Ishikawa (cell line): ENCODE measurements around the gene AGFG1.
A peak's percentile ranks its signal among the peaks of the same experiment; 100 is the strongest.

ENCODE experiments used
- CEBPB ChIP-seq: IDR thresholded peaks from 2 replicates; pipeline ENCODE4 v1.6.1; 2012
- CREB1 ChIP-seq: IDR thresholded peaks from 2 replicates; pipeline ENCODE4 v1.6.1; 2012; ENCODE audit warnings: low read depth
- EGR1 ChIP-seq: IDR thresholded peaks from 2 replicates; pipeline ENCODE4 v1.6.1; 2012
- EP300 ChIP-seq: IDR thresholded peaks from 2 replicates; pipeline ENCODE4 v1.6.1; 2012; ENCODE audit warnings: borderline replicate concordance
- FOXM1 ChIP-seq: IDR thresholded peaks from 2 replicates; pipeline ENCODE4 v1.6.1; 2012; ENCODE audit warnings: low read depth, borderline replicate concordance
- MAX ChIP-seq: IDR thresholded peaks from 2 replicates; pipeline ENCODE4 v1.6.1; 2012
- NFIC ChIP-seq: IDR thresholded peaks from 2 replicates; pipeline ENCODE4 v1.6.1; 2012
- RAD21 ChIP-seq: IDR thresholded peaks from 2 replicates; pipeline ENCODE4 v1.6.1; 2012; ENCODE audit warnings: low read depth
- TAF1 ChIP-seq: IDR thresholded peaks from 2 replicates; pipeline ENCODE4 v1.6.1; 2012; ENCODE audit warnings: low read depth, mild to moderate bottlenecking
- TCF12 ChIP-seq: IDR thresholded peaks from 2 replicates; pipeline ENCODE4 v1.6.1; 2012; ENCODE audit warnings: low read depth
- TEAD4 ChIP-seq: IDR thresholded peaks from 2 replicates; pipeline ENCODE4 v1.6.1; 2012
- USF1 ChIP-seq: IDR thresholded peaks from 2 replicates; pipeline ENCODE4 v1.6.1; 2012
- YY1 ChIP-seq: IDR thresholded peaks from 2 replicates; pipeline ENCODE4 v1.6.1; 2012; ENCODE audit warnings: low read depth
- ZBTB7A ChIP-seq: IDR thresholded peaks from 2 replicates; pipeline ENCODE4 v1.6.1; 2012; ENCODE audit warnings: low read depth
- TF ChIP-seq, protein P1 (sequence below): IDR thresholded peaks from 2 replicates; pipeline ENCODE4 v1.6.1; 2012; ENCODE audit warnings: low read depth, mild to moderate bottlenecking

Gene AGFG1

DNA sequence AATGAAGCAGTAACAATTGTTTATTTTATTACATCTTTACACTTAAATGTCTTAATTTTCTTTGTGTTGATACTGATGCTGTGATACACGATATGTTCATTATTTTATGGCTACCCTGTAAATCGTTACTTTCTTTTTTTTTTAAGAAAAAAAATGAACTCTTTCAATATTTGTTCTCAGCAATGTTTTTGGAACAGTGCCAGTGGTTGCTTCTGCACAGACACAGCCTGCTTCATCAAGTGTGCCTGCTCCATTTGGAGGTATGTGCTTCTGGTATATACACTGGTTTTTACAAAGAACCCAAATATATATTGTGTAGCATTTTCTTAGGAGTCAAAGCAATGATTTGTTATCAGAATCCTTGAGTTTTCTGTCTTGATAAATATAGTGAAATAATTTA lies 64.5 kb downstream of the AGFG1 start:
- TF ChIP-seq MAX (no peak), NFIC (peak; percentile 25; the same call in 1 of the 2 replicates)

DNA sequence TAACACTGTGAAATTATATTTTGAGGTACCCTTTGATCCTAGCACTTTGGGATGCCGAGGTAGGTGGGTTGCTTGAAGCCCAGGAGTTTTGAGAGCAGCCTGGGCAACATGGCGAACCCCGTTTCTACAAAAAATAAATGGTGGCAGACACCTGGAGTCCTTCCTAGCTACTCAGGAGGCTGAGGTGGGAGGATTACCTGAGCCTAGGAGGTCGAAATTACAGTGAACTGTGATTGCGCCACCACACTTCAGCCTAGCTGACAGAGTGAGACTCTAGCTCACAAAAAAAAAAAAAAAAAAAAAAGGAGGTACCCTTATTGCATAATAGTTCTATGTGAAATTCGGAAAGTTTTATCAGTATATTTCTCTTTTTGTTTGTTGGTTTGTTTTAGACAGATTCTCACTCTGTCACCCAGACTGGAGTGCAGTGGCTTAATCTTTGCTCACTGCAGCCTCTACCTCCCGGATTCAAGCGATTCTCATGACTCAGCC lies 67.6 kb downstream of the AGFG1 start:
- TF ChIP-seq CEBPB (0 out of 2 replicates have a peak, but pooled peaks have one; percentile 8), YY1 (no peak), TCF12 (no peak), ZBTB7A (no peak)

GRCh38 chr2:227545990-227546389 lies 74.0 kb downstream of the AGFG1 start:
- TF ChIP-seq MAX (no peak), ZBTB7A (no peak)

DNA sequence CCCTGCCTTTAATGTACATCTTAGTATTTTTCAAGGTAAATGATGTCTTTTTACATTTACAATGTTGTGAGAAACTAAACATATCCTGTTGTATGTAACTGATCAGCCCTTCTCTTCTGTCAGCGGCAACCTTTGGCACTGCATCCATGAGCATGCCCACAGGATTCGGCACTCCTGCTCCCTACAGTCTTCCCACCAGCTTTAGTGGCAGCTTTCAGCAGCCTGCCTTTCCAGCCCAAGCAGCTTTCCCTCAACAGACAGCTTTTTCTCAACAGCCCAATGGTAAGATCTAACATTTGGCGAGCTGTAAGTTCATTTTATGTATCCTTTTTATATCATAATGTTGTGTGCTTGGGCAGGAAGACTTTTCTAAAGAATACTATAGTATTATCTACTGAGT lies 79.9 kb downstream of the AGFG1 start:
- TF ChIP-seq CREB1 (no peak), USF1 (no peak), EP300 (no peak), FOXM1 (no peak), TAF1 (no peak), TEAD4 (no peak), CEBPB (no peak), YY1 (no peak), MAX (no peak), NFIC (no peak), EGR1 (no peak), RAD21 (no peak), ZBTB7A (no peak), TCF12 (no peak)
- TF ChIP-seq, protein P1, sequence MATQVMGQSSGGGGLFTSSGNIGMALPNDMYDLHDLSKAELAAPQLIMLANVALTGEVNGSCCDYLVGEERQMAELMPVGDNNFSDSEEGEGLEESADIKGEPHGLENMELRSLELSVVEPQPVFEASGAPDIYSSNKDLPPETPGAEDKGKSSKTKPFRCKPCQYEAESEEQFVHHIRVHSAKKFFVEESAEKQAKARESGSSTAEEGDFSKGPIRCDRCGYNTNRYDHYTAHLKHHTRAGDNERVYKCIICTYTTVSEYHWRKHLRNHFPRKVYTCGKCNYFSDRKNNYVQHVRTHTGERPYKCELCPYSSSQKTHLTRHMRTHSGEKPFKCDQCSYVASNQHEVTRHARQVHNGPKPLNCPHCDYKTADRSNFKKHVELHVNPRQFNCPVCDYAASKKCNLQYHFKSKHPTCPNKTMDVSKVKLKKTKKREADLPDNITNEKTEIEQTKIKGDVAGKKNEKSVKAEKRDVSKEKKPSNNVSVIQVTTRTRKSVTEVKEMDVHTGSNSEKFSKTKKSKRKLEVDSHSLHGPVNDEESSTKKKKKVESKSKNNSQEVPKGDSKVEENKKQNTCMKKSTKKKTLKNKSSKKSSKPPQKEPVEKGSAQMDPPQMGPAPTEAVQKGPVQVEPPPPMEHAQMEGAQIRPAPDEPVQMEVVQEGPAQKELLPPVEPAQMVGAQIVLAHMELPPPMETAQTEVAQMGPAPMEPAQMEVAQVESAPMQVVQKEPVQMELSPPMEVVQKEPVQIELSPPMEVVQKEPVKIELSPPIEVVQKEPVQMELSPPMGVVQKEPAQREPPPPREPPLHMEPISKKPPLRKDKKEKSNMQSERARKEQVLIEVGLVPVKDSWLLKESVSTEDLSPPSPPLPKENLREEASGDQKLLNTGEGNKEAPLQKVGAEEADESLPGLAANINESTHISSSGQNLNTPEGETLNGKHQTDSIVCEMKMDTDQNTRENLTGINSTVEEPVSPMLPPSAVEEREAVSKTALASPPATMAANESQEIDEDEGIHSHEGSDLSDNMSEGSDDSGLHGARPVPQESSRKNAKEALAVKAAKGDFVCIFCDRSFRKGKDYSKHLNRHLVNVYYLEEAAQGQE = no peak

DNA sequence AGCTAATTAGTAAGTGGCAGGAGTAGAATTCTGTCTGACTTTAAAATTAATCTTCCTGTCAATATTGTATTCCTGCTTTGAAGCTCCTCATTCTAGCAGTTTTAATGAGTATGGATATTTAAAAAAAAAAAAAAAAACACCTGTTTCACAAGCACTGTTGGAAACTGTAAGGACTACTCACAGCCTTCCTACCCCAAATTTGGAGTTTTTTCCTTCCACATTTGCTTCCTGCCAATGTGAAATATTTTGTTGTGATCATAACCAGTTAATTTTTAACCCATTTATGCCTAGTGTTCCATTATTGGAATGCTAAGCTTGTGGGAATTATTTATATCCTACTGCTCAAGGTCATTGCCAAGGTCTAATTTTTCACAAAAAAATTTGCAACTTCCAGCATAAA lies 90.6 kb downstream of the AGFG1 start:
- TF ChIP-seq CREB1 (no peak), USF1 (no peak), EGR1 (no peak), FOXM1 (no peak), CEBPB (no peak)
- TF ChIP-seq, protein P1 = no peak

DNA sequence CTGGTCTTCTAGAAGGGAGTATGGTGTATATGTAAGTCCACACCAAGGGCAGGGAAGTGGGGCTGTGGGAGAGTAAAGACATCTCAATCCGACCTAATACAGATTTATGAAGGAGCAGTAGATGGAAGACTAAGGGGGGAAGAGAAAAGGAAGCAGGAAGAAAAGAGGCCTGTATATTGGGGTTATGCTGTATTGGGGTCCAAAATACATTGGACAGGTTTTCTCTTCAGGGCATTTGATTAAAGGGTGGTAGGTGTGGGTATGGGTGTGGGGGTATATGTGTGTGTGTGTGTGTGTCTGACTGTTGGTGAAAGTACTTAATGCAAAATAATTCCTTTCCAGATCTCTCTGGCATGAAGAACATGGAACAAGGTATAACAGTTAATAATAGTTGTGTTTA lies 93.1 kb downstream of the AGFG1 start:
- TF ChIP-seq EP300 = no peak

DNA sequence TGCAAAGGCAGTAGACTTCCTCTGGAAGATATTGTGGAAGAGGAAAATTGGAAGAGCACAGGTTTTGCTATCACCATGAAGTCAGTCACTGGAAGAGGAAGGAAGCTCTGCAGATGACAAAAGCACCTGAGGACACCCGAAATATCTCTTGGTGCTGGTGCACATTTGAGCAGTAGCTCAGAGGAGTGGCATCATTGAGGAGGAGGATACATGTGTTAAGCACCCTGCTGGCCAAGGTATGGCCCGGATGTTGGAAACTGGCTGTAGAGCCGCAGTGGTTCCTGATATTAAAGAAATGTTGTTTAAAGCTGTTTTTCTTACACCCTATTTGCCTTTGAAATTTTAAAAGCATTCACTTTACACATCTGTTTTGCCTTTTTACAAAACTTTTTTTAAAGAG lies 94.1 kb downstream of the AGFG1 start:
- TF ChIP-seq ZBTB7A = no peak
- TF ChIP-seq TCF12 = no peak
- TF ChIP-seq CEBPB = no peak
- no peak for TF ChIP-seq EP300
- TF ChIP-seq TEAD4 = no peak
- no peak for TF ChIP-seq YY1
- no peak for TF ChIP-seq USF1
- TF ChIP-seq FOXM1 = no peak
- TF ChIP-seq MAX = no peak
- TF ChIP-seq, protein P1 = no peak
